ENCODE results near the gene GPRIN1.

GPRIN1 gene

GRCh38 chr5:176597417-176598389, 12.3 kb downstream of the GPRIN1 start:
- peak in 1 of 2 experiments; percentile 63 for DNase-seq (ENCODE audit: low read depth in 1 of 2, low spot score in 1 of 2)
- Histone ChIP-seq H3K4me3 (replicated peaks; ENCODE audit: insufficient read depth, low read length) (no peak overlapping the region), H3K27ac (replicated peaks) (no peak overlapping the region), H3K27me3 (ENCODE audit: insufficient read depth, poor library complexity, severe bottlenecking) (peaks cover 18% of the 10 kb centered on the region)
- no peak for TF ChIP-seq REST (IDR thresholded peaks at IDR 0.05; ENCODE audit: insufficient replicate concordance, low read depth)
- TF ChIP-seq GABPA (IDR thresholded peaks at IDR 0.05; ENCODE audit: low read depth) = no peak
- no peak for TF ChIP-seq SPI1 (IDR thresholded peaks at IDR 0.05; ENCODE audit: borderline replicate concordance, low read depth)
- TF ChIP-seq CTCF (IDR thresholded peaks at IDR 0.05; ENCODE audit: insufficient read depth, low read length) = no peak
- no peak for TF ChIP-seq POLR2AphosphoS5 (IDR thresholded peaks at IDR 0.05; ENCODE audit: low read depth)

- H3K4me3 ChIP-seq (replicated peaks; ENCODE audit: insufficient read depth, low read length) = peak overlapping the region; percentile 36
- H3K27ac ChIP-seq (replicated peaks) = no peak overlapping the region
- peaks cover 18% of the 10 kb centered on the region for H3K27me3 ChIP-seq (ENCODE audit: insufficient read depth, poor library complexity, severe bottlenecking)
- TF ChIP-seq REST (IDR thresholded peaks at IDR 0.05; ENCODE audit: insufficient replicate concordance, low read depth) = no peak
- no peak for TF ChIP-seq GABPA (IDR thresholded peaks at IDR 0.05; ENCODE audit: low read depth)
- peak; percentile 0 for TF ChIP-seq CTCF (IDR thresholded peaks at IDR 0.05; ENCODE audit: insufficient read depth, low read length)
- no peak for TF ChIP-seq POLR2AphosphoS5 (IDR thresholded peaks at IDR 0.05; ENCODE audit: low read depth)
- TF ChIP-seq SPI1 (IDR thresholded peaks at IDR 0.05; ENCODE audit: borderline replicate concordance, low read depth) = no peak
- peak; percentile 37 to 58 for DNase-seq (ENCODE audit: low read depth in 1 of 2, low spot score in 1 of 2)
These were observed 13.1 kb downstream of the GPRIN1 start for GRCh38 chr5:176596689-176597416.

GRCh38 chr5:176596069-176596644, 13.8 kb downstream of the GPRIN1 start:
- H3K27ac ChIP-seq (replicated peaks) = no peak overlapping the region
- no peak for DNase-seq (ENCODE audit: low read depth in 1 of 2, low spot score in 1 of 2)
- TF ChIP-seq REST (IDR thresholded peaks at IDR 0.05; ENCODE audit: insufficient replicate concordance, low read depth) (no peak), GABPA (IDR thresholded peaks at IDR 0.05; ENCODE audit: low read depth) (no peak), CTCF (IDR thresholded peaks at IDR 0.05; ENCODE audit: insufficient read depth, low read length) (no peak), SPI1 (IDR thresholded peaks at IDR 0.05; ENCODE audit: borderline replicate concordance, low read depth) (no peak), POLR2AphosphoS5 (IDR thresholded peaks at IDR 0.05; ENCODE audit: low read depth) (no peak)
- peaks cover 18% of the 10 kb centered on the region for H3K27me3 ChIP-seq (ENCODE audit: insufficient read depth, poor library complexity, severe bottlenecking)
- H3K4me3 ChIP-seq (replicated peaks; ENCODE audit: insufficient read depth, low read length) = peak overlapping the region; percentile 11; the same call in 1 of the 2 replicates

Data from HL-60 (cell line).